HUES64 (cell line): ENCODE results near the gene GPR42.

Experiments used
- H3K27ac ChIP-seq: 2 replicates; pipeline ENCODE4 v1.7.0; 2013; ENCODE audit warnings: low read depth, low read length, inconsistent platforms
- H3K27me3 ChIP-seq: 2 replicates; pipeline ENCODE4 v1.6.1; 2013; ENCODE audit warnings: mild to moderate bottlenecking, low read length; ENCODE audit not compliant: insufficient read depth
- H3K36me3 ChIP-seq: 2 replicates; pipeline ENCODE4 v1.6.1; 2013; ENCODE audit warnings: mild to moderate bottlenecking, low read length; ENCODE audit not compliant: insufficient read depth
- H3K4me1 ChIP-seq: 2 replicates; pipeline ENCODE4 v1.6.1; 2013; ENCODE audit warnings: mild to moderate bottlenecking, low read length, moderate library complexity; ENCODE audit not compliant: insufficient read depth
- H3K4me3 ChIP-seq: 2 replicates; pipeline ENCODE4 v1.5.1; 2013; ENCODE audit warnings: mild to moderate bottlenecking, low read length, moderate library complexity
- H3K9ac ChIP-seq: 2 replicates; pipeline ENCODE4 v1.6.1; 2013; ENCODE audit warnings: mild to moderate bottlenecking, low read depth, low read length
- H3K9me3 ChIP-seq: 2 replicates; pipeline ENCODE4 v1.6.1; 2013; ENCODE audit warnings: low read depth, low read length; ENCODE audit not compliant: insufficient read depth
- WGBS: fragments of 150-250, 120-280 bp; methylation state at CpG from one replicate; pipeline ENCODE4 v1.1.7; 2013; ENCODE audit warnings: missing lambda C conversion rate; 5-methylcytosine and 5-hydroxymethylcytosine counted together

GPR42 gene

GRCh38 chr19:35347930-35348298 lies 23.0 kb upstream of the GPR42 start:
- Histone ChIP-seq H3K4me1 (no peaks in the 10 kb centered on the region), H3K27ac (no peak overlapping the region), H3K36me3 (no peaks in the 10 kb centered on the region), H3K27me3 (no peaks in the 10 kb centered on the region), H3K9me3 (no peaks in the 10 kb centered on the region), H3K9ac (no peak overlapping the region), H3K4me3 (no peak overlapping the region)
- 94% methylated on average over 7 of the region's 7 CpGs for WGBS

GRCh38 chr19:35348911-35349611 lies 21.8 kb upstream of the GPR42 start:
- 82% methylated on average over 18 of the region's 18 CpGs for whole genome bisulfite sequencing
- Histone ChIP-seq H3K36me3 (no peaks in the 10 kb centered on the region), H3K27me3 (no peaks in the 10 kb centered on the region), H3K9me3 (no peaks in the 10 kb centered on the region), H3K9ac (no peak overlapping the region), H3K4me1 (no peaks in the 10 kb centered on the region), H3K4me3 (no peak overlapping the region), H3K27ac (no peak overlapping the region)

- Histone ChIP-seq H3K4me3 (no peak overlapping the region), H3K9ac (no peak overlapping the region), H3K27ac (no peak overlapping the region), H3K36me3 (no peaks in the 10 kb centered on the region), H3K9me3 (no peaks in the 10 kb centered on the region), H3K27me3 (no peaks in the 10 kb centered on the region), H3K4me1 (no peaks in the 10 kb centered on the region)
- 92% methylated on average over 17 of the region's 17 CpGs for WGBS
These were observed 21.0 kb upstream of the GPR42 start for GRCh38 chr19:35349614-35350521.

- Histone ChIP-seq H3K9ac (no peak overlapping the region), H3K4me1 (no peaks in the 10 kb centered on the region), H3K9me3 (no peaks in the 10 kb centered on the region), H3K27ac (no peak overlapping the region), H3K36me3 (no peaks in the 10 kb centered on the region), H3K27me3 (no peaks in the 10 kb centered on the region), H3K4me3 (no peak overlapping the region)
- 91% methylated on average over 7 of the region's 7 CpGs for WGBS
These were observed 20.3 kb upstream of the GPR42 start for GRCh38 chr19:35350591-35350990.

- H3K36me3 ChIP-seq: no peaks in the 10 kb centered on the region
- no peaks in the 10 kb centered on the region for H3K27me3 ChIP-seq
- H3K27ac ChIP-seq: no peak overlapping the region
- no peaks in the 10 kb centered on the region for H3K9me3 ChIP-seq
- H3K9ac ChIP-seq: no peak overlapping the region
- WGBS: 94% methylated on average over 47 of the region's 47 CpGs
- H3K4me1 ChIP-seq: no peaks in the 10 kb centered on the region
- H3K4me3 ChIP-seq: no peak overlapping the region
These were observed 19.3 kb upstream of the GPR42 start for GRCh38 chr19:35351411-35352176.

- Histone ChIP-seq H3K4me3 (no peak overlapping the region), H3K27ac (no peak overlapping the region), H3K27me3 (no peaks in the 10 kb centered on the region), H3K9ac (no peak overlapping the region), H3K9me3 (no peaks in the 10 kb centered on the region), H3K36me3 (no peaks in the 10 kb centered on the region), H3K4me1 (no peaks in the 10 kb centered on the region)
- 94% methylated on average over 18 of the region's 18 CpGs for WGBS
These were observed 18.8 kb upstream of the GPR42 start for GRCh38 chr19:35352177-35352447.

- Histone ChIP-seq H3K4me1 (no peaks in the 10 kb centered on the region), H3K9ac (no peak overlapping the region), H3K36me3 (no peaks in the 10 kb centered on the region), H3K27ac (no peak overlapping the region), H3K4me3 (no peak overlapping the region), H3K9me3 (no peaks in the 10 kb centered on the region), H3K27me3 (no peaks in the 10 kb centered on the region)
- WGBS: 48% methylated on average over 32 of the region's 32 CpGs
These were observed 18.2 kb upstream of the GPR42 start for GRCh38 chr19:35352448-35353304.

- 93% methylated on average over 8 of the region's 9 CpGs for WGBS
- H3K9me3 ChIP-seq: no peaks in the 10 kb centered on the region
- H3K36me3 ChIP-seq: no peaks in the 10 kb centered on the region
- no peak overlapping the region for H3K9ac ChIP-seq
- H3K4me3 ChIP-seq: no peak overlapping the region
- H3K27ac ChIP-seq: no peak overlapping the region
- H3K27me3 ChIP-seq: no peaks in the 10 kb centered on the region
- no peaks in the 10 kb centered on the region for H3K4me1 ChIP-seq
These were observed 17.2 kb upstream of the GPR42 start for GRCh38 chr19:35353635-35354034.

GRCh38 chr19:35354898-35355297 lies 16.0 kb upstream of the GPR42 start:
- no peak overlapping the region for H3K27ac ChIP-seq
- 95% methylated on average over 8 of the region's 8 CpGs for WGBS
- no peak overlapping the region for H3K9ac ChIP-seq
- no peaks in the 10 kb centered on the region for H3K27me3 ChIP-seq
- H3K9me3 ChIP-seq: no peaks in the 10 kb centered on the region
- H3K4me1 ChIP-seq: no peaks in the 10 kb centered on the region
- H3K36me3 ChIP-seq: no peaks in the 10 kb centered on the region
- H3K4me3 ChIP-seq: no peak overlapping the region

GRCh38 chr19:35355791-35356460 lies 14.9 kb upstream of the GPR42 start:
- no peak overlapping the region for H3K4me3 ChIP-seq

More at GRCh38 chr19:35355791-35356460, 14.9 kb upstream of the GPR42 start:
- no peaks in the 10 kb centered on the region for H3K9me3 ChIP-seq
- 77% methylated on average over 6 of the region's 6 CpGs for WGBS
- no peaks in the 10 kb centered on the region for H3K27me3 ChIP-seq
- H3K36me3 ChIP-seq: no peaks in the 10 kb centered on the region
- H3K4me1 ChIP-seq: no peaks in the 10 kb centered on the region
- no peak overlapping the region for H3K9ac ChIP-seq
- H3K27ac ChIP-seq: no peak overlapping the region
